Stimulated activated memory B cell treated with anti-CD40 and anti-IgM and Interleukin-4, amounts not matched to agents 10 μg/mL and 1 μg/mL and 100 μg/mL, for 72 hours (primary cell): ENCODE data around the gene SPRR2E.
"Not testable (repeated sequence)": the region's sequence is repeated elsewhere in the genome, so short reads cannot be mapped to it uniquely, and the experiment has no call there.

Experiments
- ATAC-seq: fragments of 150-1000 bp; cut with Tn5 transposase; 2 replicates; pipeline ENCODE4 v1.10.0; 2021
- H3K27ac Mint-ChIP-seq: one replicate; pipeline ENCODE4 v1.8.0; 2022; ENCODE audit warnings: mild to moderate bottlenecking, mixed read lengths
- H3K27me3 Mint-ChIP-seq: one replicate; pipeline ENCODE4 v1.8.0; 2022; ENCODE audit warnings: mixed read lengths
- H3K36me3 Mint-ChIP-seq: one replicate; pipeline ENCODE4 v1.8.0; 2022; ENCODE audit warnings: mixed read lengths
- H3K4me1 Mint-ChIP-seq: one replicate; pipeline ENCODE4 v1.8.0; 2022; ENCODE audit warnings: mixed read lengths
- H3K4me3 Mint-ChIP-seq: one replicate; pipeline ENCODE4 v1.8.0; 2022; ENCODE audit warnings: mild to moderate bottlenecking, moderate library complexity, mixed read lengths
- H3K9me3 Mint-ChIP-seq: one replicate; pipeline ENCODE4 v1.8.0; 2022; ENCODE audit warnings: mixed read lengths

Gene SPRR2E

DNA sequence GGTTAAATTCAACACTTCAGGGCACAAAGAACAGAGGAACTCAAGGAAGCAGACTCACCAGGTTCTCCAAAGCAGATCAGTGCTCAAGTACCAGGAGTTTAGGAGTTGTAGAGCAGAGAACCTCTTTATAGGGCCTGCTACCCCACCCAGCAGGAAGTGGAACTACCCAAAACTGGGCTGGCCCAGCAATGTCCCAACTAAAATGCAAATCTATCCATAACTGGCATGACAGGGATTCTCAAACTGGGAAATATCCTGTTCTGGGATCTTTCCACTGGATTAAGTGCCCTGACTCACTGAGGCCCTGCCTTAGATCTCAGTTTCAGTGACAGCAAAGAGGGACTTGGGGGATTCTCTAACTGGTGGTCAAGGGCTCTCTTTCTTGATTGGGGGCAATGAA is at the start of gene SPRR2E:
Gene SPRR2E, minus strand, starts transcription at position 101 of the 400 bp plus-strand sequence. CDS start 775 bp downstream, outside the sequence.
- Mint-ChIP-seq H3K27ac (no peak within 1 kb of the TSS), H3K9me3 (no peaks in the 10 kb centered on the region), H3K4me1 (no peaks in the 10 kb centered on the region), H3K27me3 (peaks cover 8% of the 10 kb centered on the region), H3K4me3 (no peak within 1 kb of the TSS), H3K36me3 (no peaks in the 10 kb centered on the region)
- no peak for ATAC-seq

- Mint-ChIP-seq H3K27me3 (peaks cover 43% of the 10 kb centered on the region), H3K4me3 (no peak overlapping the region), H3K4me1 (no peaks in the 10 kb centered on the region)
Measured at GRCh38 chr1:153141377-153141776, 47.1 kb upstream of the SPRR2E start.

GRCh38 chr1:153140484-153140883 is 46.2 kb upstream of the SPRR2E start:
- peaks cover 46% of the 10 kb centered on the region for H3K27me3 Mint-ChIP-seq
- H3K4me3 Mint-ChIP-seq: no peak overlapping the region
- H3K9me3 Mint-ChIP-seq: no peaks in the 10 kb centered on the region
- no peak for ATAC-seq
- H3K4me1 Mint-ChIP-seq: no peaks in the 10 kb centered on the region
- no peaks in the 10 kb centered on the region for H3K36me3 Mint-ChIP-seq
- H3K27ac Mint-ChIP-seq: no peak overlapping the region

More at GRCh38 chr1:153141377-153141776, 47.1 kb upstream of the SPRR2E start:
- H3K27ac Mint-ChIP-seq: no peak overlapping the region
- no peaks in the 10 kb centered on the region for H3K9me3 Mint-ChIP-seq
- H3K36me3 Mint-ChIP-seq: no peaks in the 10 kb centered on the region
- ATAC-seq: no peak

DNA sequence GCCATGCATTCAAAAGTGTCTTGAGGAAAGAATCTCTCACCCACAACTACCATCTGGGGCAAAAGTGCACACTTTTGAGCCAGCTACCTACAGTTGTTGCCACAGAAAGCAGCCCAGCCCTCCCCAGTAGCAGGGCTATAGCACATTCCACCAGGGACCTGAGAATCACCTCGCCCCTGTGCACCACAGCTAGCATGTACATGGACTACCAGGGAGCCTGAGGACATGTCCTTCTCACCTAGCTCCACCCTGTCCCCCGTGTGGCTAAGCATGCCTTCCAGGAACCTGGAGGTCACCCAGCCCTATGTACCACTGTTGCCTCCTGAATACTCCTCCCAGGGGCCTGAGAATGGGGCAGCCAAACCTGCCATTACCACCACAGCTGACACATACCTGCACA is 39.4 kb upstream of the SPRR2E start:
- Mint-ChIP-seq H3K9me3 (no peaks in the 10 kb centered on the region), H3K4me3 (no peak overlapping the region), H3K27ac (no peak overlapping the region), H3K36me3 (no peaks in the 10 kb centered on the region), H3K27me3 (peaks cover 79% of the 10 kb centered on the region), H3K4me1 (no peaks in the 10 kb centered on the region)
- no peak for ATAC-seq

- Mint-ChIP-seq H3K9me3 (no peaks in the 10 kb centered on the region), H3K4me3 (no peak overlapping the region), H3K27ac (no peak overlapping the region), H3K4me1 (no peaks in the 10 kb centered on the region), H3K36me3 (no peaks in the 10 kb centered on the region), H3K27me3 (peaks cover 79% of the 10 kb centered on the region)
- ATAC-seq: no peak
Measured at GRCh38 chr1:153133267-153133666, 38.9 kb upstream of the SPRR2E start.

GRCh38 chr1:153128688-153129087 is 34.4 kb upstream of the SPRR2E start:
- H3K36me3 Mint-ChIP-seq, ATAC-seq: not testable (repeated sequence)

DNA sequence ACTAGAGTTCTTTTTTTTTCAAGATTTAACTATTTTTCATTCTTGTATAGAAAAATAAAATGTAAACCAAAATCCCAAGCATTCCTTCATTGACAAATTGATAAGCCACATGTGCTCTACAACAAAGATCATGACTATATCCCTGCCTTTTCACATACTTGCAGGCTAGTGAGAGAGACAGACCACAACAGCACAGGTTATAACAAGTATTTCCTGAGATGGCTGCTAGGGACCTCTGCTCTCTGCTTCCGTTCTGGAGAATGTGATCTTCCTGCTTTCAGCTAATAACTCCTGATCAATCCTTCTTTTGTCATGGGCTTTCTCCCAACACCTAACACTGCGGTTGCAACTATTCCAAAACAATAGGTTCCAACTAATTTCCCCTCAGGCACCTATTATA is 33.0 kb upstream of the SPRR2E start:
- Mint-ChIP-seq H3K36me3 (no peaks in the 10 kb centered on the region), H3K4me1 (no peaks in the 10 kb centered on the region), H3K27ac (no peak overlapping the region), H3K4me3 (no peak overlapping the region), H3K9me3 (peaks cover 16% of the 10 kb centered on the region), H3K27me3 (peaks cover 31% of the 10 kb centered on the region)
- ATAC-seq: no peak

More at GRCh38 chr1:153128688-153129087, 34.4 kb upstream of the SPRR2E start:
- H3K4me1 Mint-ChIP-seq, H3K27ac Mint-ChIP-seq, H3K4me3 Mint-ChIP-seq: not testable (repeated sequence)
- peaks cover 41% of the 10 kb centered on the region for H3K27me3 Mint-ChIP-seq
- peaks cover 16% of the 10 kb centered on the region for H3K9me3 Mint-ChIP-seq

- Mint-ChIP-seq H3K9me3 (peaks cover 16% of the 10 kb centered on the region), H3K4me3 (no peak overlapping the region), H3K27ac (no peak overlapping the region), H3K27me3 (peaks cover 15% of the 10 kb centered on the region), H3K4me1 (no peaks in the 10 kb centered on the region), H3K36me3 (no peaks in the 10 kb centered on the region)
- ATAC-seq: no peak
Measured at GRCh38 chr1:153125536-153125935, 31.2 kb upstream of the SPRR2E start.

GRCh38 chr1:153123793-153124192 is 29.5 kb upstream of the SPRR2E start:
- H3K27ac Mint-ChIP-seq, ATAC-seq: not testable (repeated sequence)

GRCh38 chr1:153122831-153123421 is 28.6 kb upstream of the SPRR2E start:
- no peaks in the 10 kb centered on the region for H3K36me3 Mint-ChIP-seq
- ATAC-seq: no peak
- H3K4me1 Mint-ChIP-seq: no peaks in the 10 kb centered on the region
- no peak overlapping the region for H3K4me3 Mint-ChIP-seq
- peaks cover 16% of the 10 kb centered on the region for H3K9me3 Mint-ChIP-seq
- peaks cover 16% of the 10 kb centered on the region for H3K27me3 Mint-ChIP-seq
- no peak overlapping the region for H3K27ac Mint-ChIP-seq

More at GRCh38 chr1:153123793-153124192, 29.5 kb upstream of the SPRR2E start:
- H3K9me3 Mint-ChIP-seq: peaks cover 16% of the 10 kb centered on the region
- not testable (repeated sequence) for H3K27me3 Mint-ChIP-seq, H3K4me3 Mint-ChIP-seq, H3K36me3 Mint-ChIP-seq, H3K4me1 Mint-ChIP-seq

GRCh38 chr1:153120945-153121344 is 26.6 kb upstream of the SPRR2E start:
- no peaks in the 10 kb centered on the region for H3K4me1 Mint-ChIP-seq
- no peak overlapping the region for H3K27ac Mint-ChIP-seq
- H3K36me3 Mint-ChIP-seq: no peaks in the 10 kb centered on the region
- H3K27me3 Mint-ChIP-seq: peaks cover 35% of the 10 kb centered on the region
- H3K9me3 Mint-ChIP-seq: peaks cover 13% of the 10 kb centered on the region
- no peak for ATAC-seq
- no peak overlapping the region for H3K4me3 Mint-ChIP-seq

GRCh38 chr1:153119491-153119971 is 25.2 kb upstream of the SPRR2E start:
- Mint-ChIP-seq H3K9me3 (peaks cover 4% of the 10 kb centered on the region), H3K27me3 (peaks cover 48% of the 10 kb centered on the region), H3K4me1 (no peaks in the 10 kb centered on the region), H3K4me3 (no peak overlapping the region), H3K27ac (no peak overlapping the region), H3K36me3 (no peaks in the 10 kb centered on the region)
- no peak for ATAC-seq

DNA sequence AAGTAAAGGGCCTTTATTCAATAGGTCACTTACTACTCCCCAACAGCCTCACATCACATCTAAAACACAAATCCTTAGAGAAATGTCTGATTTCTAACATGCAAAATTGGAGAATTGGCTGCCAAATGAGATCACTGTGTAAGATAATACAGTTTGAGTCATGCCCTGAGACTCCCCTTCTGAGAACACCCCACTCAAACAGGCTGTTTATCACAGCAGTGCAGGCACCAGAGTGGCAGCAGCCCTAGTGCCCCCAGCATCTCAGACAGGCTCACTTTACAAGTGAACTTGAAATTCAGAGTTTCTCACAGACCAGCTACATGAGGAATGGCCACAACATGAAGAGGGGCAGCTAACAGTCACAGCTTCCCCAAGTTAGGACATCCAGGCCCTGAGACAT is 20.9 kb upstream of the SPRR2E start:
- not testable (repeated sequence) for H3K9me3 Mint-ChIP-seq, H3K4me1 Mint-ChIP-seq, H3K36me3 Mint-ChIP-seq, H3K4me3 Mint-ChIP-seq, ATAC-seq, H3K27ac Mint-ChIP-seq
- peaks cover 74% of the 10 kb centered on the region for H3K27me3 Mint-ChIP-seq

DNA sequence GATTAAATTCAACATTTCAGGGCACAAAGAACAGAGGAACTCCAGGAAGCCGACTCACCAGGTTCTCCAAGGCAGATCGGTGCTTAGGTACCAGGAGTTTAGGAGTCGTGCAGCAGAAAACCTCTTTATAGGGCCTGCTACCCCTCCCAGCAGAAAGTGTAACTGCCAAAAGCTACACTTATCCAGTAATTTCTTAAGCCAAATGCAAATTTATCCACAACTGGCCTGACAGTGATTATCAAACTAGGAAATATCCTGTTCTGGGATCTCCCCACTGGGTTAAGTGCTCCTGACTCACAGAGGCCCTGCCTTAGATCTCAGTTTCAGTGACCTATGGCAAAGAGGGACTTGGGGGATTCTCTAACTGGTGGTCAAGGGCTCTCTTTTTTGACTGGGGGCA is 19.1 kb upstream of the SPRR2E start, which contains the start of gene SPRR2F:
Gene SPRR2F, minus strand, starts transcription at position 101 of the 400 bp plus-strand sequence. CDS start 783 bp downstream, outside the sequence.
- no peak within 1 kb of the TSS for H3K27ac Mint-ChIP-seq
- no peak within 1 kb of the TSS for H3K4me3 Mint-ChIP-seq
- no peaks in the 10 kb centered on the region for H3K36me3 Mint-ChIP-seq
- H3K9me3 Mint-ChIP-seq: peaks cover 2% of the 10 kb centered on the region
- ATAC-seq: no peak
- H3K4me1 Mint-ChIP-seq: no peaks in the 10 kb centered on the region
- peaks cover 63% of the 10 kb centered on the region for H3K27me3 Mint-ChIP-seq

DNA sequence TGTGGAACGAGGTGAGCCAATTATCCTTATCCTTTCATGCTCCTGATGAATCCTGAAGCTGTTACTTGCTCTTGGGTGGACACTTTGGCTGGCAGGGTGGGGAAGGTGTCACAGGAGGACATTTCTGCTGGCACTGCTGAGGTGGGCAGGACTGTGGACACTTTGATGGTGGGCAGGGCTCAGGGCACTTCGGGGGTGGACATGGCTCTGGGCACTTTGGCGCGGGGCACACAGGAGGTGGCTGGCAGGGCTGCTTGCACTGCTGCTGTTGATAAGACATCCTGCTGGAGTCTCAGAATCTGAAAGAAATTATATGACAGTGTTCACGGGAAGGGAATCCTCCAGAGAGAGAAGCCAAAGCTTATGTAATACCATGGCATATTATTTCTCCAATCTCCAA is 18.1 kb upstream of the SPRR2E start:
- H3K27ac Mint-ChIP-seq, H3K4me3 Mint-ChIP-seq, H3K9me3 Mint-ChIP-seq, H3K4me1 Mint-ChIP-seq, ATAC-seq, H3K36me3 Mint-ChIP-seq: not testable (repeated sequence)
- H3K27me3 Mint-ChIP-seq: peaks cover 53% of the 10 kb centered on the region

DNA sequence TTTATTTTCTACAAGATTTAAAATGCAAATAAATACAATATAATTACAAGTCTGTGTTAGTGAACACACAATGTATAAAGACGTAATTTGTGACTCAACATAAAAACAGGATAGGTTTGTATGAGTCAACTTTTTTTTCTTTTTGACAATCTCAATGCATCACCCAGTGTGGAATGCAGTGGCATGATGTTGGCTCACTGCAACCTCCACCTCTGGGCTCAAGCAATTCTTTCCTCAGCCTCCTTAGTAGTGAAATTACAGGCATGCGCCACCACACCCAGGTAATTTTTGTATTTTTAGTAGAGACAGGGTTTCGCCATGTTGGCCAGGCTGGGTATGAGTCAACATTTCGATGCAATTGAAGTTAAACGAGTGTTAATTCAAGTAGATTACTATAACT is 5.9 kb upstream of the SPRR2E start:
- Mint-ChIP-seq H3K9me3 (peaks cover 6% of the 10 kb centered on the region), H3K27me3 (peaks cover 8% of the 10 kb centered on the region), H3K36me3 (no peaks in the 10 kb centered on the region), H3K4me1 (no peaks in the 10 kb centered on the region), H3K27ac (no peak overlapping the region), H3K4me3 (no peak overlapping the region)
- ATAC-seq: no peak
